CD4-positive, alpha-beta T cell (primary cell): Measurements from ENCODE around the gene SLC1A3. TPM values are rescaled to one million over a fixed set of nuclear protein-coding genes. Genes with fewer than 3 reads are reported as not detected.
"Not testable (repeated sequence)": the region's sequence is repeated elsewhere in the genome, so short reads cannot be mapped to it uniquely, and the experiment has no call there.

Experiments used
- ATAC-seq: fragments of 200-7000 bp; cut with Tn5 transposase; one replicate; pipeline ENCODE4 v1.10.0; 2022; ENCODE audit warnings: mild to moderate bottlenecking; ENCODE audit not compliant: poor library complexity
- CTCF ChIA-PET: fragments of 350-600 bp; sonication (Branson Sonifier 250); formaldehyde crosslinking; loops from one replicate; lab custom pipeline; 2021; ENCODE audit warnings: antibody characterized with exemption, inconsistent platforms; lab: Charles Lee
- POLR2A ChIA-PET: fragments of 350-600 bp; sonication (Branson Sonifier 250); formaldehyde crosslinking; loops from one replicate; lab custom pipeline; 2021; ENCODE audit warnings: antibody characterized with exemption, inconsistent platforms; lab: Charles Lee
- DNase-seq, 14 experiments: peaks; one replicate each; pipeline ENCODE4 v3.0.0-alpha.2; 2013 to 2020; ENCODE audit warnings: mixed read lengths in 2 of 14
- H3K27ac ChIP-seq, 2 donors: one replicate each; pipeline versions ENCODE4 v1.5.1 to v1.7.0; 2013; ENCODE audit warnings: low read length in 2 of 2, low read depth in 1 of 2, mild to moderate bottlenecking in 1 of 2
- H3K27me3 ChIP-seq, 2 experiments: 1 replicate in 1 of 2; 2 replicates in 1 of 2; pipeline versions ENCODE4 v1.6.1 to v1.7.0; 2013; ENCODE audit warnings: low read length in 2 of 2, control low read depth in 1 of 2, mild to moderate bottlenecking in 1 of 2, moderate library complexity in 1 of 2; ENCODE audit not compliant: insufficient read depth in 2 of 2, control insufficient read depth in 1 of 2
- H3K36me3 ChIP-seq: one replicate; pipeline ENCODE4 v1.6.1; 2013; ENCODE audit warnings: low read length, control low read depth; ENCODE audit not compliant: insufficient read depth
- H3K4me1 ChIP-seq: one replicate; pipeline ENCODE4 v1.6.1; 2013; ENCODE audit warnings: low read length, control low read depth; ENCODE audit not compliant: insufficient read depth
- H3K4me3 ChIP-seq: one replicate; pipeline ENCODE4 v1.5.1; 2013; ENCODE audit warnings: mild to moderate bottlenecking, low read length, moderate library complexity
- H3K9me3 ChIP-seq, 2 experiments: 1 replicate in 1 of 2; 2 replicates in 1 of 2; pipeline versions ENCODE4 v1.6.1 to v1.7.0; 2013; ENCODE audit warnings: low read length in 2 of 2, mild to moderate bottlenecking in 2 of 2, control low read depth in 1 of 2, moderate library complexity in 1 of 2; ENCODE audit not compliant: control insufficient read depth in 1 of 2, insufficient read depth in 1 of 2
- H3K27ac Mint-ChIP-seq: one replicate; pipeline ENCODE4 v1.8.0; 2020; ENCODE audit warnings: mixed read lengths
- H3K27me3 Mint-ChIP-seq: one replicate; pipeline ENCODE4 v1.8.0; 2021; ENCODE audit warnings: mixed read lengths
- H3K36me3 Mint-ChIP-seq: one replicate; pipeline ENCODE4 v1.8.0; 2021; ENCODE audit warnings: low read depth, mixed read lengths
- H3K4me1 Mint-ChIP-seq: one replicate; pipeline ENCODE4 v1.8.0; 2021; ENCODE audit warnings: low read depth, mixed read lengths
- H3K4me3 Mint-ChIP-seq: one replicate; pipeline ENCODE4 v1.8.0; 2020; ENCODE audit warnings: mild to moderate bottlenecking, mixed read lengths
- H3K9me3 Mint-ChIP-seq: one replicate; pipeline ENCODE4 v1.8.0; 2020; ENCODE audit warnings: mixed read lengths
- intact Hi-C, 2 experiments: fragments of 100-400 bp; cut with DNase I in 1 of 2; cut with micrococcal nuclease in 1 of 2; formaldehyde crosslinking; loops; one replicate each; pipeline versions ENCODE4 v1.15.1 to v1.9.0; 2023 to 2025; cut with DNase I, micrococcal nuclease
- total RNA-seq, 174 experiments: library from RNA in 2 of 174; stranded (reverse) in 2 of 174; gene quantifications; one replicate each; pipeline ENCODE4 v1.2.3 and lab custom pipeline; 2021 to 2026
- TF ChIP-seq, protein P1 (sequence below): fragments of 200-600 bp; IDR thresholded peaks from one replicate; pipeline ENCODE4 v1.8.0; 2022; ENCODE audit warnings: antibody characterized with exemption, mild to moderate bottlenecking

SLC1A3 gene
- total RNA-seq, 2 experiments from 2014 or later: not detected

DNA sequence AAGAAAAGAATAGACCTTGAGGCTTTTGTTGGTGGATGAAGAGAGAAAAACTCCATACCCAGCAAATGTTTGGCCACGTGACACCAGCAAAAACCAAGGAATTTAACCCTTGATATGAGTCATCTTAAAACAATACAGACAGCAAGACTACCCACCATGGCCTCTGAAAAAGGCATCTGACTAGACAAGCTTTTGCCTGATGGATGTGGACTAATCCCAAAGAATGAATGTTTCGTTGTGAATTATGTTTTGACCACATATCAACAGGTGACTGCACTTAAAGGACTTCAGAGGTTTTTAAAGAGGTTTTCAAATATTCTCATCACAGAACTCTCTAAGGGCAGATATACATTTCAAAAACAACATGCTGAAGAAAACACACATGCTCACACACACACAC lies 33.0 kb upstream of the SLC1A3 start:
- Histone ChIP-seq H3K9me3 (no peaks in the 10 kb centered on the region), H3K27ac (no peak overlapping the region), H3K4me1 (no peaks in the 10 kb centered on the region), H3K36me3 (no peaks in the 10 kb centered on the region), H3K4me3 (no peak overlapping the region), H3K27me3 (no peaks in the 10 kb centered on the region)
- Mint-ChIP-seq H3K36me3 (no peaks in the 10 kb centered on the region), H3K4me3 (no peak overlapping the region), H3K27ac (no peak overlapping the region), H3K9me3 (no peaks in the 10 kb centered on the region), H3K4me1 (no peaks in the 10 kb centered on the region), H3K27me3 (no peaks in the 10 kb centered on the region)
- ChIA-PET POLR2A (no interaction called here), CTCF (no interaction called here)
- intact Hi-C loops: no loop called here
- DNase-seq (no peak), ATAC-seq (no peak)
- TF ChIP-seq, protein P1, sequence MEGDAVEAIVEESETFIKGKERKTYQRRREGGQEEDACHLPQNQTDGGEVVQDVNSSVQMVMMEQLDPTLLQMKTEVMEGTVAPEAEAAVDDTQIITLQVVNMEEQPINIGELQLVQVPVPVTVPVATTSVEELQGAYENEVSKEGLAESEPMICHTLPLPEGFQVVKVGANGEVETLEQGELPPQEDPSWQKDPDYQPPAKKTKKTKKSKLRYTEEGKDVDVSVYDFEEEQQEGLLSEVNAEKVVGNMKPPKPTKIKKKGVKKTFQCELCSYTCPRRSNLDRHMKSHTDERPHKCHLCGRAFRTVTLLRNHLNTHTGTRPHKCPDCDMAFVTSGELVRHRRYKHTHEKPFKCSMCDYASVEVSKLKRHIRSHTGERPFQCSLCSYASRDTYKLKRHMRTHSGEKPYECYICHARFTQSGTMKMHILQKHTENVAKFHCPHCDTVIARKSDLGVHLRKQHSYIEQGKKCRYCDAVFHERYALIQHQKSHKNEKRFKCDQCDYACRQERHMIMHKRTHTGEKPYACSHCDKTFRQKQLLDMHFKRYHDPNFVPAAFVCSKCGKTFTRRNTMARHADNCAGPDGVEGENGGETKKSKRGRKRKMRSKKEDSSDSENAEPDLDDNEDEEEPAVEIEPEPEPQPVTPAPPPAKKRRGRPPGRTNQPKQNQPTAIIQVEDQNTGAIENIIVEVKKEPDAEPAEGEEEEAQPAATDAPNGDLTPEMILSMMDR: no peak

DNA sequence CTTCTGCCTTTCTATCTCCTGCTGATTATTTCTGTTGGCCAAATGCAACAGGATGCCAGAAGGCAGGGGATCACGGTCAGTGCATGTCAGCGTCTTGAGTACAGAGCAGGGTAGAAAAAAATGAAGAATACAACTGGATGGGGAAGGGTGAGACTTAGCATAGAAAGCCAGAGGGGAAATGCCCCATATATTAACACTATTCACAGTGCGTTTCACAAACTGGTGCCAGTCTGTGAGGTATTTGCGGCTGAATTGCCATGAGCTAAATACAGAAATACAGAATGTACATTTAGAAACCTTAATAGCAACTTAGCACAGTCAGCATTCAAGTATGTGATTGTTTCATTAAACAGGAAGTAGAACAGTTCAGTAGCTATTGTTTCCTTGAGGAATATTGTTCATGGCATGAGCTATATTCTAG lies 31.0 kb upstream of the SLC1A3 start:
- no peaks in the 10 kb centered on the region for H3K36me3 ChIP-seq
- Mint-ChIP-seq H3K27ac (no peak overlapping the region), H3K4me1 (no peaks in the 10 kb centered on the region), H3K36me3 (no peaks in the 10 kb centered on the region), H3K27me3 (peaks cover 3% of the 10 kb centered on the region), H3K9me3 (no peaks in the 10 kb centered on the region), H3K4me3 (no peak overlapping the region)
- TF ChIP-seq, protein P1: no peak
- CTCF ChIA-PET: no interaction called here
- H3K4me1 ChIP-seq: no peaks in the 10 kb centered on the region
- H3K9me3 ChIP-seq: no peaks in the 10 kb centered on the region
- intact Hi-C loops: no loop called here
- H3K27ac ChIP-seq: no peak overlapping the region
- no peak for ATAC-seq
- POLR2A ChIA-PET: no interaction called here
- DNase-seq: no peak
- H3K4me3 ChIP-seq: no peak overlapping the region
- no peaks in the 10 kb centered on the region for H3K27me3 ChIP-seq

DNA sequence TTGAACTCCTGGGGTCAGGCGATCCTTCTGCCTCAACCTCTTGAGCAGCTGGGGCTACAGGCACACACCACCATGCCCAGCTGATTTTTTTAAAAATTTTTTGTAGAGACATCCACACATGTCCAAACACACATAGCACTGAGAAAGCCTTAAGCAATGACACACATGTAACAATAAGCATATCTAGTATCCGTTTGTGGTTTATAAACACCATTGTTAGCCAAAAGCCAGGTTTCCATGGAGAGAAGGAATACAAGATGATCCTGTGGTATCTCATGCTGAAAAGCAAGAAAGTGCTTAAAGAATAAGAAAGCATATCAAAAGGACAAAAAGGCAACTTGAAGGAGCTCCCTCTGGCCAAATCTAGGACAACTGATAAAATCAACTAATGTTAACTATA lies 29.7 kb upstream of the SLC1A3 start:
- H3K27ac ChIP-seq: no peak overlapping the region
- Mint-ChIP-seq H3K4me1 (no peaks in the 10 kb centered on the region), H3K9me3 (no peaks in the 10 kb centered on the region), H3K4me3 (no peak overlapping the region), H3K27ac (no peak overlapping the region), H3K36me3 (no peaks in the 10 kb centered on the region), H3K27me3 (peaks cover 8% of the 10 kb centered on the region)
- POLR2A ChIA-PET: no interaction called here
- TF ChIP-seq, protein P1: no peak
- H3K4me3 ChIP-seq: no peak overlapping the region
- H3K9me3 ChIP-seq: no peaks in the 10 kb centered on the region
- H3K4me1 ChIP-seq: no peaks in the 10 kb centered on the region
- intact Hi-C loops: no loop called here
- DNase-seq: no peak
- ATAC-seq: no peak
- H3K27me3 ChIP-seq: no peaks in the 10 kb centered on the region
- H3K36me3 ChIP-seq: no peaks in the 10 kb centered on the region
- CTCF ChIA-PET: no interaction called here

DNA sequence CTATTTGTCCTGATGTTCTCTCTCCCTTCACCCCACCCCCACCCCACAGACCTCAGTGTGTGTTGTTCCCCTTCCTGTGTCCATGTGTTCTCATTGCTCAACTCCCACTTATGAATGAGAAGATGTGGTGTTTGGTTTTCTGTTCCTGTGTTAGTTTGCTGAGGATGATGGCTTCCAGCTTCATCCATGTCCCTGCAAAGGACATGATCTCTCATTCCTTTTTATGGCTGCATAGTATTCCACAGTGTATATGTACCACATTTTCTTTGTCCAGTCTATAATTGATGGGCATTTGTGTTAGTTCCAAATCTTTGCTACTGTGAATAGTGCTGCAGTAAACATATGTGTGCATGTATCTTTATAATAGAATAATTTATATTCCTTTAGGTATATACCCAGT lies 26.5 kb upstream of the SLC1A3 start:
- H3K4me1 Mint-ChIP-seq, H3K4me3 ChIP-seq, H3K27ac Mint-ChIP-seq, H3K36me3 ChIP-seq, H3K27ac ChIP-seq, H3K36me3 Mint-ChIP-seq, H3K4me3 Mint-ChIP-seq, H3K9me3 ChIP-seq, intact Hi-C loops, ATAC-seq, CTCF ChIA-PET, H3K9me3 Mint-ChIP-seq, H3K4me1 ChIP-seq, H3K27me3 ChIP-seq, DNase-seq, POLR2A ChIA-PET: not testable (repeated sequence)
- peaks cover 13% of the 10 kb centered on the region for H3K27me3 Mint-ChIP-seq
